A549 (cell line): ENCODE results near the gene ICAM4. TPM values are rescaled to one million over a fixed set of nuclear protein-coding genes. Genes with fewer than 3 reads are reported as not detected.

Experiments used
- ATAC-seq, 2 experiments: fragments of 200-7000 bp in 1 of 2; fragments of >200 bp in 1 of 2; cut with Nextera tagmentation in 1 of 2; cut with Tn5 transposase in 1 of 2; 3 replicates each; pipeline versions ENCODE4 v1.8.0 to v1.9.1; 2018 to 2020; ENCODE audit warnings: mild to moderate bottlenecking in 1 of 2, moderate library complexity in 1 of 2
- CTCF ChIA-PET: fragments of 300-600 bp; sonication (Branson Sonifier 250); formaldehyde crosslinking; extraction: SDS; loops from one replicate; lab custom pipeline; 2021; ENCODE audit warnings: antibody characterized with exemption, inconsistent platforms; lab: Yijun Ruan, JAX
- POLR2A ChIA-PET: fragments of 350-600 bp; formaldehyde crosslinking; extraction: SDS; loops from one replicate; lab custom pipeline; 2021; ENCODE audit warnings: antibody characterized with exemption, inconsistent platforms; lab: Yijun Ruan, JAX
- DNase-seq, 2 experiments: peaks; one replicate each; pipeline versions ENCODE4 v3.0.0 to v3.0.0-alpha.2; 2011 to 2016; ENCODE audit warnings: low read depth in 1 of 2, low spot score in 1 of 2
- FAIRE-seq: peaks from 2 replicates; lab custom pipeline; 2011; peaks lifted over from hg19 to GRCh38; lab: Jason Lieb, UNC
- H3K27ac ChIP-seq, 2 experiments: fragments of >200 bp; sonication (Bioruptor Twin); formaldehyde crosslinking; 3 replicates each; pipeline ENCODE4 v1.5.1; 2016 to 2017
- H3K4me1 ChIP-seq: fragments of >200 bp; sonication (Bioruptor Twin); formaldehyde crosslinking; 3 replicates; pipeline ENCODE4 v1.6.1; 2016
- H3K4me2 ChIP-seq: fragments of >200 bp; sonication (Bioruptor Twin); formaldehyde crosslinking; 3 replicates; pipeline ENCODE4 v1.6.1; 2016
- H3K4me3 ChIP-seq: fragments of >200 bp; sonication (Bioruptor Twin); formaldehyde crosslinking; 3 replicates; pipeline ENCODE4 v1.5.1; 2016
- H3K9me3 ChIP-seq: fragments of >200 bp; sonication (Bioruptor Twin); formaldehyde crosslinking; 3 replicates; pipeline ENCODE4 v1.6.1; 2016
- CTCF ChIP-seq: fragments of >200 bp; sonication (Bioruptor Twin); formaldehyde crosslinking; IDR thresholded peaks from 3 replicates; pipeline ENCODE4 v1.5.1; 2016
- E2F6 ChIP-seq: IDR thresholded peaks from 2 replicates; pipeline ENCODE4 v1.6.1; 2012; ENCODE audit warnings: low read depth, borderline replicate concordance
- FOSB ChIP-seq: fragments of 250-450 bp; sonication (Bioruptor Pico); IDR thresholded peaks from 2 replicates; pipeline ENCODE4 v1.5.0; 2020; ENCODE audit warnings: mild to moderate bottlenecking, moderate library complexity
- HDAC2 ChIP-seq: fragments of 200-600 bp; sonication (generic); IDR thresholded peaks from 2 replicates; pipeline ENCODE4 v1.6.1; 2016
- HEYL ChIP-seq: fragments of 250-450 bp; sonication (Bioruptor Pico); IDR thresholded peaks from 2 replicates; pipeline ENCODE4 v1.8.0; 2021; ENCODE audit warnings: mild to moderate bottlenecking, moderate library complexity
- KDM1A ChIP-seq: fragments of 200-600 bp; sonication (generic); IDR thresholded peaks from 2 replicates; pipeline ENCODE4 v1.6.1; 2016; ENCODE audit warnings: low read depth, mild to moderate bottlenecking
- KDM5A ChIP-seq: fragments of 200-600 bp; sonication (generic); IDR thresholded peaks from 2 replicates; pipeline ENCODE4 v1.6.1; 2016; ENCODE audit warnings: antibody characterized with exemption, mild to moderate bottlenecking
- MYC ChIP-seq: IDR thresholded peaks from 2 replicates; pipeline ENCODE4 v1.6.1; 2012; ENCODE audit warnings: mild to moderate bottlenecking, inconsistent platforms, low read length, improper control_type of control experiment, borderline replicate concordance
- PBX3 ChIP-seq: IDR thresholded peaks from 2 replicates; pipeline ENCODE4 v1.6.1; 2012
- POLR2A ChIP-seq: IDR thresholded peaks from 2 replicates; pipeline ENCODE4 v1.6.1; 2012; ENCODE audit warnings: mild to moderate bottlenecking, low read length
- RNF2 ChIP-seq: fragments of 200-600 bp; sonication (generic); IDR thresholded peaks from 2 replicates; pipeline ENCODE4 v1.6.1; 2016; ENCODE audit warnings: low read depth, mild to moderate bottlenecking, antibody characterized with exemption, moderate library complexity, borderline replicate concordance
- TFCP2L1 ChIP-seq: fragments of 250-450 bp; sonication (Bioruptor Pico); IDR thresholded peaks from 2 replicates; pipeline ENCODE4 v1.5.0; 2021; ENCODE audit warnings: mild to moderate bottlenecking
- ZFP36 ChIP-seq: fragments of 450-650 bp; IDR thresholded peaks from 2 replicates; pipeline ENCODE4 v1.6.1; 2014; ENCODE audit warnings: borderline replicate concordance; ENCODE audit not compliant: partially characterized antibody
- WGBS: methylation state at CpG from one replicate; pipeline ENCODE4 v1.1.6; 2017; ENCODE audit errors: missing lambda C conversion rate; 5-methylcytosine and 5-hydroxymethylcytosine counted together
- polyA plus RNA-seq, 4 experiments: library from polyadenylated mRNA; depleted of rRNA in 3 of 4; stranded (reverse); fragments of >200 nt; fragmentation: RNase III in 1 of 4; extraction: RNeasy Plus Mini Kit Qiagen cat#74134 plus additional on column Dnase treatment in 1 of 4; gene quantifications; 2 replicates in 3 of 4; 3 replicates in 1 of 4; pipeline ENCODE4 v1.2.3, GENCODE V29; 2011 to 2017
- TF ChIP-seq, protein P1 (sequence below): fragments of 200-600 bp; sonication (generic); IDR thresholded peaks from 2 replicates; pipeline ENCODE4 v1.6.1; 2016; ENCODE audit warnings: antibody characterized with exemption, mild to moderate bottlenecking, moderate library complexity

The ICAM4 gene
- polyA plus RNA-seq, 2 of the 4 experiments (the other 2 are of a cell fraction), result not detected

DNA sequence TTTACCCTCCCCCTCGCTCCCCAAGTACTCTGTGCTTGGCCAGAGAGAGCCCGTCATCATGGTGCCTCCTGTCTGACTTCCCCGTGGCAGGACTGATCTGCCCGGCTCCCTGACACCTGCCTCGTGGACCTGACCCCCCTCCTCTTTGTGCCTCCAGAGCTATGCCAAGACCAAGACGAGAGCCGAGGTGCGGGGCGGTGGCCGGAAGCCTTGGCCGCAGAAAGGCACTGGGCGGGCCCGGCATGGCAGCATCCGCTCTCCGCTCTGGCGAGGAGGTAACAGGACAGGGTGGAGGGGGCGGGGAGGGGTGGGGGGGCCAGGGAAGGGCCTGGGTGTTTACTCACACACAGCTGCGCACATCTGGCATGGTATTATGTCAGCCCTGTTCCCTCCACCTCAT lies 30.2 kb upstream of the ICAM4 start (continued):
- TF ChIP-seq, protein P1, sequence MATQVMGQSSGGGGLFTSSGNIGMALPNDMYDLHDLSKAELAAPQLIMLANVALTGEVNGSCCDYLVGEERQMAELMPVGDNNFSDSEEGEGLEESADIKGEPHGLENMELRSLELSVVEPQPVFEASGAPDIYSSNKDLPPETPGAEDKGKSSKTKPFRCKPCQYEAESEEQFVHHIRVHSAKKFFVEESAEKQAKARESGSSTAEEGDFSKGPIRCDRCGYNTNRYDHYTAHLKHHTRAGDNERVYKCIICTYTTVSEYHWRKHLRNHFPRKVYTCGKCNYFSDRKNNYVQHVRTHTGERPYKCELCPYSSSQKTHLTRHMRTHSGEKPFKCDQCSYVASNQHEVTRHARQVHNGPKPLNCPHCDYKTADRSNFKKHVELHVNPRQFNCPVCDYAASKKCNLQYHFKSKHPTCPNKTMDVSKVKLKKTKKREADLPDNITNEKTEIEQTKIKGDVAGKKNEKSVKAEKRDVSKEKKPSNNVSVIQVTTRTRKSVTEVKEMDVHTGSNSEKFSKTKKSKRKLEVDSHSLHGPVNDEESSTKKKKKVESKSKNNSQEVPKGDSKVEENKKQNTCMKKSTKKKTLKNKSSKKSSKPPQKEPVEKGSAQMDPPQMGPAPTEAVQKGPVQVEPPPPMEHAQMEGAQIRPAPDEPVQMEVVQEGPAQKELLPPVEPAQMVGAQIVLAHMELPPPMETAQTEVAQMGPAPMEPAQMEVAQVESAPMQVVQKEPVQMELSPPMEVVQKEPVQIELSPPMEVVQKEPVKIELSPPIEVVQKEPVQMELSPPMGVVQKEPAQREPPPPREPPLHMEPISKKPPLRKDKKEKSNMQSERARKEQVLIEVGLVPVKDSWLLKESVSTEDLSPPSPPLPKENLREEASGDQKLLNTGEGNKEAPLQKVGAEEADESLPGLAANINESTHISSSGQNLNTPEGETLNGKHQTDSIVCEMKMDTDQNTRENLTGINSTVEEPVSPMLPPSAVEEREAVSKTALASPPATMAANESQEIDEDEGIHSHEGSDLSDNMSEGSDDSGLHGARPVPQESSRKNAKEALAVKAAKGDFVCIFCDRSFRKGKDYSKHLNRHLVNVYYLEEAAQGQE, result no peak
- TF ChIP-seq KDM5A, result no peak
- TF ChIP-seq RNF2, result no peak
- no peak for TF ChIP-seq HEYL

GRCh38 chr19:10256970-10257615 lies 29.7 kb upstream of the ICAM4 start:
- ATAC-seq (no peak), FAIRE-seq (no peak), DNase-seq (no peak)
- H3K4me2 ChIP-seq, result no peak overlapping the region
- TF ChIP-seq MYC, result no peak
- peak; percentile 2 for TF ChIP-seq ZFP36
- CTCF ChIA-PET, result interaction anchor here (0.6 to 5.3 kb wide), 6 partner anchors 13 to 146 kb away, joined by 3 to 74 read pairs (median 10); partner anchors contain the start of genes CDC37, ICAM1 and ICAM5
- 84% methylated on average over 9 of the region's 9 CpGs for WGBS
- no peak overlapping the region for H3K27ac ChIP-seq
- H3K9me3 ChIP-seq, result no peaks in the 10 kb centered on the region
- no peak overlapping the region for H3K4me3 ChIP-seq
- POLR2A ChIA-PET, result no interaction called here
- H3K4me1 ChIP-seq, result peaks cover 15% of the 10 kb centered on the region; the same call in 2 of the 3 replicates

DNA sequence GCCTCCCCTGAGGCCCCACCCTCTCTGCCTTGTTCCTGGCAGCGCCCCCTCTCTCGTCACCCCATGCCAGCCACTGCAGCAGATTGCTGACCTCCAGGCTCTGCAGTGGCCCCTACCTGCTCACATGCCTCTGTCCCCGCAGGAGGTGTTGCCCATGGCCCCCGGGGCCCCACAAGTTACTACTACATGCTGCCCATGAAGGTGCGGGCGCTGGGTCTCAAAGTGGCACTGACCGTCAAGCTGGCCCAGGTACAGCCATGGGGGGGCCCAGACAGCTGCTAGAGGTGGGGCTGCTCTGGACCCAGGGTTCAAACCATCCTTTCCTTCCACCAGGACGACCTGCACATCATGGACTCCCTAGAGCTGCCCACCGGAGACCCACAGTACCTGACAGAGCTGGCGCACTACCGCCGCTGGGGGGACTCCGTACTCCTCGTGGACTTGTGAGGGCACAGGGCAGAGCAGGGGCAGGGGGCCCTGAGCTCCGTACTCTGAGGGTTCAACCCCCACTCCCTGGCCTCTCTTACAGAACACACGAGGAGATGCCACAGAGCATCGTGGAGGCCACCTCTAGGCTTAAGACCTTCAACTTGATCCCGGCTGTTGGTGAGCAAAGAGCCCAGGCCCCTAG lies 28.6 kb upstream of the ICAM4 start:
- H3K4me1 ChIP-seq, result peaks cover 15% of the 10 kb centered on the region; the same call in 2 of the 3 replicates
- ATAC-seq (no peak), FAIRE-seq (no peak), DNase-seq (no peak)
- H3K4me2 ChIP-seq, result no peak overlapping the region
- H3K4me3 ChIP-seq, result no peak overlapping the region
- POLR2A ChIA-PET, result interaction anchor here (0.5 to 1.0 kb wide), 2 partner anchors 122 to 170 kb away, joined by 3 to 6 read pairs; partner anchors contain the start of gene TYK2
- no peaks in the 10 kb centered on the region for H3K9me3 ChIP-seq
- WGBS, result 95% methylated on average over 11 of the region's 18 CpGs
- H3K27ac ChIP-seq, result no peak overlapping the region
- CTCF ChIA-PET, result interaction anchor here (0.5 to 5.3 kb wide), 35 partner anchors 8 to 327 kb away, joined by 3 to 77 read pairs (median 4); partner anchors contain the start of genes CDC37, ICAM1 and TYK2
- TF ChIP-seq KDM1A, result no peak
- no peak for TF ChIP-seq PBX3
- TF ChIP-seq TFCP2L1 (CRISPR knock-in tag), result no peak
- no peak for TF ChIP-seq FOSB (CRISPR knock-in tag)
- TF ChIP-seq CTCF, result no peak
- no peak for TF ChIP-seq E2F6
- no peak for TF ChIP-seq RNF2
- no peak for TF ChIP-seq POLR2A
- no peak for TF ChIP-seq ZFP36
- no peak for TF ChIP-seq HDAC2
- TF ChIP-seq, all 56 proteins: peak for 0
